GM12865 (cell line): ENCODE measurements around the gene CPNE4.

ENCODE experiments used
- DNase-seq: peaks from one replicate; pipeline ENCODE4 v3.0.0; 2010; ENCODE audit warnings: low read depth
- H3K4me3 ChIP-seq: 2 replicates; pipeline ENCODE4 v1.5.1; 2011; ENCODE audit warnings: mild to moderate bottlenecking, low read depth, low read length, control low read depth
- TF ChIP-seq, protein P1 (sequence below): IDR thresholded peaks from 2 replicates; pipeline ENCODE4 v1.5.1; 2011; ENCODE audit warnings: low read length, control low read depth, low read depth, inconsistent platforms; ENCODE audit not compliant: insufficient read depth; ENCODE audit errors: missing control alignments

CPNE4 gene

DNA sequence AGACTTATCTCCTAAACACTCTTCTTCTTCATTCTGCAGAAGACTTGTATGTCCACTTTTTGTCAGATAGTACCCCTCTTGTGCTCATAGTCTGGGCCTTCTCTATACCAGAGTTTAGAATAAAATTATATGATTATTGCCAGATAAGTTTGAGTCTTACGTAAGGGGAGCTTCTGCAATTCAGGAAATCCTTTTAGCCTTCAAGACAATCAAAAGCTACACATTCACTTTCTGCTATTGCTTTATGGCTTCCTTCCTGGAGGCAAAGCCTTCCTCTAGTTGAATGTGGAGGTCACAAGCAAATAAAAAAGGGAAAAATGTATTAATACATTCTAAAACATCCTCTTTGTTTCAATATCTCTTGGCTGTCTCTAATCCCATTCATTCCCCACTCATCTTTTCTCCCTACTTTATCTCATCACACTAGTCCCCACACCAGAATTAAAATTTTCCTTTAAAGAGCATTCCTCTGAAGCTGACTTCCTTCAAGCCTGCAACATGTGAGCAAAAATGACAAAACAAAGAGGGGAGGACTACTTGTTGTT, 186.8 kb downstream of the CPNE4 start:
- DNase-seq = no peak
- TF ChIP-seq, protein P1, sequence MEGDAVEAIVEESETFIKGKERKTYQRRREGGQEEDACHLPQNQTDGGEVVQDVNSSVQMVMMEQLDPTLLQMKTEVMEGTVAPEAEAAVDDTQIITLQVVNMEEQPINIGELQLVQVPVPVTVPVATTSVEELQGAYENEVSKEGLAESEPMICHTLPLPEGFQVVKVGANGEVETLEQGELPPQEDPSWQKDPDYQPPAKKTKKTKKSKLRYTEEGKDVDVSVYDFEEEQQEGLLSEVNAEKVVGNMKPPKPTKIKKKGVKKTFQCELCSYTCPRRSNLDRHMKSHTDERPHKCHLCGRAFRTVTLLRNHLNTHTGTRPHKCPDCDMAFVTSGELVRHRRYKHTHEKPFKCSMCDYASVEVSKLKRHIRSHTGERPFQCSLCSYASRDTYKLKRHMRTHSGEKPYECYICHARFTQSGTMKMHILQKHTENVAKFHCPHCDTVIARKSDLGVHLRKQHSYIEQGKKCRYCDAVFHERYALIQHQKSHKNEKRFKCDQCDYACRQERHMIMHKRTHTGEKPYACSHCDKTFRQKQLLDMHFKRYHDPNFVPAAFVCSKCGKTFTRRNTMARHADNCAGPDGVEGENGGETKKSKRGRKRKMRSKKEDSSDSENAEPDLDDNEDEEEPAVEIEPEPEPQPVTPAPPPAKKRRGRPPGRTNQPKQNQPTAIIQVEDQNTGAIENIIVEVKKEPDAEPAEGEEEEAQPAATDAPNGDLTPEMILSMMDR = no peak
- no peak overlapping the region for H3K4me3 ChIP-seq

- no peak for DNase-seq
- TF ChIP-seq, protein P1 = no peak
- no peak overlapping the region for H3K4me3 ChIP-seq
These were observed 188.4 kb downstream of the CPNE4 start for GRCh38 chr3:131846296-131846924.

DNA sequence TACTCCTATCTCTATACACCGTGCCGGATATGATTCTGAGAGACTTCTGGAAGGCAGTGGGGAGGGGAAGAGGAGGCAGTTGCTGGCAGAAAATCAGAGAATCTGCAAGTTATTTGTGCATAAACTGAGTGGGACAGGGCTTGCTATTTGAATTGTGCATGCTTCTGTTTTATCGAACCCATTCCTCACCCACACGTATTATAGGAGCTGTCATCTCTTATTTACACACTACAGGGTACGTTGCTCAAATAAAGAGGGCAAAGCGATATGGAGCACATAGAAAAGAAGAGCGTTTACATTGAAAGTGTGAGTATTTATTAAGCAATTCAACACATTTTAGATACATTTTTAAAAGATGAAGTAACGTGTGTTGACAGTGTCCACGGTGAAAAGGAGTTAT, 191.6 kb downstream of the CPNE4 start:
- no peak overlapping the region for H3K4me3 ChIP-seq
- no peak for DNase-seq
- TF ChIP-seq, protein P1 = no peak

- no peak for DNase-seq
- no peak overlapping the region for H3K4me3 ChIP-seq
- TF ChIP-seq, protein P1 = no peak
These were observed 194.5 kb downstream of the CPNE4 start for GRCh38 chr3:131840156-131840797.

GRCh38 chr3:131835906-131836305, 198.9 kb downstream of the CPNE4 start:
- DNase-seq = no peak
- H3K4me3 ChIP-seq = no peak overlapping the region
- TF ChIP-seq, protein P1 = no peak

DNA sequence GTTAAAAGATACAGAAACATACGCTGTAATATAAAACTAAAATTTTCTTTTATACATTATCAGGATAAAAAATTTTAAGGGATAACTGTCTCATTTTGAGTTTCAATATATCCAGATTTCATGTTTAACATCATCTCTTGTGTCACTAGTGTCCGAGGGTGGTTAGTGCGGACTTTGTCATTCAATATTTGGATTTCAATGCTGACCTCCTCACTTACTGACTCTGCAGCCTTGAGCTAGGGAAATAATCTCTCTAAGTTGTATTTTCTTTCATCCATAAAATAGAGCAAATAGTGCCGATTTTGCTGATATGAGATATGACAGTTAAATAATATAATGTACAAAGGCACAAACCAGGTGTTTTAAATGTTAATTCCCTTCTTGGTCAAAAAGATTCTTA, 203.2 kb downstream of the CPNE4 start:
- TF ChIP-seq, protein P1 = no peak
- no peak overlapping the region for H3K4me3 ChIP-seq
- DNase-seq = no peak

DNA sequence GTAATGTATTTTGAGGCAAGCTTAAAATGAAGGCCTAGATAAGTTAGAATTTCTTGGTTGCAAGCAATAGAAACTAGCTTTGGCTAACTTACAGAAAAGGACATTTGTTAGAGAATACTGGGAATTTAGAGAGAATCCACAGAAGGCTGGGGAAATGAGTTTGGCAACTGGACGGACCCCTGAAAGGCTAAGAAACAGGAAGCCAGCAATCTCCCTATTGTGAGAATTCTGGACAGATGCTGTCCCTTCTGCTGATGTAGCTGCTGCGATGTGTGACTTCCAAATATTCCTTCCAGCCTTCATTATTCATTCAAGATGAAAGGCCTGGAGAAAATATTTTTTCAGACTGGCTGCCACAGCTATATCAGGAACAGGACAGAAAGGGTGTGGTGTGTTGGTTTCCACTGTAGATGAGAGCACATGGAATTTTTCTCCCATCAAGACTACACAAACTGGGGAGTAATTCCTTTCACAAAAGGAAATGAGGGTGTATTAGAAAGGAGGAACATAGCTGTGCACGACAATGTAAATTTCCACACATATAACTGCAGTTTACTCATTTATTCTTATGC, 213.5 kb downstream of the CPNE4 start:
- TF ChIP-seq, protein P1 = no peak
- H3K4me3 ChIP-seq = no peak overlapping the region
- DNase-seq = no peak
